ENCODE results near the gene TLR8.

TLR8 gene

DNA sequence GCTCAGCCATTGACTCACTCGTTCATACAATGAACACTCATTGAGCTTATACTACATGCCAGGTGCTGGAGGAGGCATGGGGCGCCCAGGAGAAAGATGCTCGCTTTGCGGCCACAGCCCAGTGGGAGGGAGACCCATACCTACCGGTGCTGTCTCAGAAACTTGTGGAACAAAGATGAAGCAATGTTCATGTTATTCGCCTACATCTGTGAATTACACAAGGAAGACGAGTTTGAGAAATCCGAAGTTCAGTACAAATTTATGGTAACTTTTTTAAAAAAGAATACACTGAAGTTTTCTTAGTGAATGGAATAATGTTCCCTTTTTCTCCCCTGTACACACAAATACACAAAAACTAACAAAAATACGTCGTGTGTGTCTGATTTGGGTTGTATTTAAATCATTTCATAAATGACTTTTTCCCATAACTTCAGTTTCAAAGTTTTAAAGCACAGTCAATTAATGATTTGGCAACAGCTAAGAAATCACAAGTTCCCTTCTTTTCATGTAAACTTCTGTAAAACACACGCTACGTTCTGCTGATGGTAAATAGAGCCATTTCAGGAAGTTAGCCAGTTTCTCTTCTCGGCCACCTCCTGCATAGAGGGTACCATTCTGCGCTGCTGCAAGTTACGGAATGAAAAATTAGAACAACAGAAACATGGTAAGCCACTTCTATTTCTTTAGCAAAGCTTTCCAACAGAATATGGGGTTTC is at the start of gene TLR8:
Gene TLR8, plus strand, starts transcription at position 575 of the 716 bp plus-strand sequence. Its CDS starts 87 bp downstream, at position 662.
- no peak for DNase-seq

DNA sequence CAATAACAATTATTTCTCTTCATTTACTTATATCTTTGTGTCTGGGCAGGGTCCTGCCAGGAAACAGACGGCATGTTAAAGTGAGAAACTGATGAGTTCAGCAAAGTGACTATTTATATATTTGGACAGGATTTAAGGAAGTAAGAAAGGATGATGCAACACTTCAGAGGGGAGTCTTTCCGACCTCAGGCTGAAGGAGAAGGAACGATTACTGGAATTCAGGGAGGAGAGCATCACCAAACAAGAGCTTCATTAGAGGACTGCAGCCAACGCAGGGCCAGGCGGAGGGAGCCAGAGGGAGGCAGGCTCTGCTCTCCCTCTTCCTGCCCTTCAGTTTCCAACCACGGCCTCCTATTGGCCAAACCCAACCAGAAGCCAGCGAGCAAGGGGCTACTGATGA is 41.1 kb upstream of the TLR8 start:
- no peak for DNase-seq

DNA sequence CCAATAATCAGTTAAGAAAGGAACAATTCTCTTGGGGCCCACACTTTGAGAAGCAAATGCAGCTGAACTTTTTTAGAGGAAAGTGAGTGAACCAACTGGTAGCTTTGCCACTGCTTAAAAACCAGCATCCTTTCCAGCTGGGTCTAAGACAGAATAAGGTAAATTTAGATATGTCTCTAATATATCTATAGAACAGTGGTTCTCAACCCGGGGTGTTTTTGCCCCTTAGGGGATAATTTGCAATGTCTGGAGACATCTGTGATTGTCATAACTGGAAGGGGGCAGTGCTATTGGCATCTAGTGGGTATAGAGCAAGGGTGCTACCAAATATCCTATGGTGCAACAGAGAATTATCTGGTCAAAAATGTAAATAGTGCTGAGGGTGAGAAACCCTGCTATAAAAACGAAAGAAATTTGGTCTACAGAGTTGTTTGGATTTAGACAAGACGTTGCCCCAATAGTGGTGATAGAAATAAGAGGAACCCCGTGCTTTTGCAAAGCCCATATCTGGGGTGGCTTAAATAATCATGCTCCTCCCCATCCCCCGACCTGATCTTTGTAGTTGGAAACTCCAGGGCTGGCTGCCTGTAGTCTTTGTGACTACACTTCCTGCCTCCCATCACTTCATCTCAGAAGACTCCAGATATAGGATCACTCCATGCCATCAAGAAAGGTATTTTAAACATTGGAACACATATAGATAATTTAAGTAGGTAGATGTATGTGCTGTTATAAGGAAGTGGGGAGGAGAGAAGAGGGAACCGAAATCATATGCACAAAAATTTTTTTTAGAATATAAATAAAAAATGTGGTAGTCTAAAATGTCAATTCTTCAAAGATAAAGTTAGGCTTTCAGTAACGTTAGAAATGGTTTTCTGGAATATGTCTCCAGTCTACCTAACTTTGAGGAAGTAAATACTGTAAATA is 39.7 kb upstream of the TLR8 start, which contains the start of gene TLR7:
Gene TLR7, plus strand, starts transcription at position 622 of the 927 bp plus-strand sequence. CDS start 507 bp downstream, outside the sequence.
- no peak for DNase-seq

DNA sequence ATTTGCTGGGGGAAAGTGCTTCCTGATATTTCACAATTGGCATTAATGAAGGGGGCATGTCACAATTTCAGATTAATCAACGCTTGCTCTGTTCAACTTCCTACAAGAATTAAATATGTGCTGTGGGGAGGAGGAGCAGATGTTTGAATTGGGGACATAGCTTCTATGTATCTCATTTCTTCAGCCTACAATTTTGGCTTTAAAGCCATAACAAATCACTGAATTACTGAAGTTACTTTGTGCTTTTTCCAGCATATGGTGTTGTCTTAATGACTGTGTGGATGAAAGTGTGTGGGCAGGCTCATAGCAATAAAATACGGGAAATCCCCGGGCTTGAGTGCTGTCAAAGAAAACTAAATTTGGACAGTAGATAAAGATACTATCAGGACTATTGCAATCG is 38.7 kb upstream of the TLR8 start:
- no peak for DNase-seq

DNA sequence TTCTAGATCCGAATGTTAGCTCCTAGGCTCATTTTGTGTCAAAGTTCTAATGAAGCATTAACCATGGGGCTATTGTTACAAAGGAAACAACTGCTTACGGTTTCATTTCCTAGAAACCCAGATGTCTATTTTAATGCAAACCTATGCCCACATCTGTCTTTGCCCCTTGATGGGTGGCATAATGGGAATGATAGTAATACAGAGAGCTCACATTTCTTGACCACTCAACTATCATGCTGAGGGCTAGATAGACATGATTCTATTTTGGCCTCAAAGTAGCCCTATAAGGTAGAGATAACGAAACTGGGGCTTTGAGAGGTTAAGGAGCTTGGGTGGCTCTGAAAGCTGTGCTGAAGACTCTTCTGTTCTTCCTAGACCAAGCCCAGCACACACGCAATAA is 37.7 kb upstream of the TLR8 start:
- no peak for DNase-seq

DNA sequence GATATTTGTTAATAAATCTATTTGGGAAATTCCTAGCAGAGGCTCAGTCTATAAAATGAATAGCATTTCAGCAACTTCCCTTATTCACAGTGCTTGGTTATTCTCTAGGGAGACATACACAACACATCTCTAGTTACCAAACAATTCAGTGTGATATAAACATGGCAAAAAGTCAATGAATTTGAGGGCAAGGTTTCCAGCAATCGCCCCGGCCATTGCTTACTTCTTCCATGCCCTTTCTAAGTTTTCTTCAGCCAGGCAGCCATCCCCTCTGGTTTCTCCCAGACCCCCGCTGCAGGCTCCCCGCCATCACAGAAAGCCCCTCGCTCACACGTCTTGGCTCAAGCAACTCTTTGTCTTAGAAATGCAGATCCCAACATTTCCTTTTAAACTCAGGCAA is 35.2 kb upstream of the TLR8 start:
- DNase-seq, result no peak

DNA sequence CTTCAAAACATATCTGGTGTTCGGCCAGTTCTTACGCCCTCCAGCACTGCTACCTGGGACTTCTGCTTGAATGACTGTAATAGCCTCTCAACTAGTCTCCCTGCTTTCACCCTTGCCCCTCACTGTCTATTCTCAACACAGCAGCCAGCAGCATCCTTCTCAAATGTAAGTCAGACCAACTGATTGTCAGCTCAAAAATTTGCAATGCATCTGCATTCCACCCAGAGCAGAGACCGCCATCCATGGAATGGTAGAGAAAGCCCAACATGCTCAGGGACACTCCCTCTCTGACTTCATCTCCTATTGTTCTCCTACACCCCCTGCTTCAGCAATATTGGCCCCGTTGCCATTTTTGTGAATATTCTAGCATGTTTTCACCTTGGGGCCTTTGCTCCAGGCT is 33.7 kb upstream of the TLR8 start:
- DNase-seq, result no peak

DNA sequence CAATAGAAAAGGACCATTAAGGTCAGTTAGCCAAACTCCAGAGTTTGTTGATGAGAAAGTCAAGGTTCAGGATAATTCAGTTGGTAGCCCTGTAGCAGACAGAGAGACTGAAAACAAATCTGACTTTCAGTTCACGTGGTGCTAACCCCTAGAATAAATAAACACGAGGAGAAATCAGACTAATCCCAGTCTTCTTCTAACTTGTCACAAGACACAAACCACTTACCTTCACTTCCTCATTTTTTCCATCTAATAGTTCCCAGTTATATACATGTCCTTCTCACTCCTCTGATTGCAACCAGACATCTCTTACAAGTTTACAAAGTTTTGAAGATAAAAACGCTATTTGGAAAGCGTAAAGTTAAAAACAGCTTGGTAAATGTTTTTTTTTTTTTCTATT is 31.8 kb upstream of the TLR8 start:
- no peak for DNase-seq

DNA sequence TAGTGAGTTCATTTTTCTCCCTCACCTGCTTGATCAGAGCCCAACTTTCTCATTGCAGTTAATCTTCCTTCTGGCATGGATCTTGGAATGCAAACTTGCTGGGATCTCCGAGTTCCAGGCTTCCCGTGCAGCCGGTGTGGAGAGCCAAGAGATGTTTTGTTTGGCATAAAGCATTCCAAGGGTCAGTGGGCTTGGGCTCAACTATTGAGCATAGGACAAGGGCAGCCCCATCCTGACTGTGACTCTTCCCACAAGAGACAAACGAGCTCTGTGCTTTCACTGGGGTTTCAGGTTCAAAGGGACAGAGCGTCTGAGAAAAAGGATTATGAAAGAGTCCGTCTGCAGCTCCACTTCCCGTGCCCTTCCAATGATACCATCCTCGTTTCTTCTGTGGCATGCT is 29.0 kb upstream of the TLR8 start:
- no peak for DNase-seq

DNA sequence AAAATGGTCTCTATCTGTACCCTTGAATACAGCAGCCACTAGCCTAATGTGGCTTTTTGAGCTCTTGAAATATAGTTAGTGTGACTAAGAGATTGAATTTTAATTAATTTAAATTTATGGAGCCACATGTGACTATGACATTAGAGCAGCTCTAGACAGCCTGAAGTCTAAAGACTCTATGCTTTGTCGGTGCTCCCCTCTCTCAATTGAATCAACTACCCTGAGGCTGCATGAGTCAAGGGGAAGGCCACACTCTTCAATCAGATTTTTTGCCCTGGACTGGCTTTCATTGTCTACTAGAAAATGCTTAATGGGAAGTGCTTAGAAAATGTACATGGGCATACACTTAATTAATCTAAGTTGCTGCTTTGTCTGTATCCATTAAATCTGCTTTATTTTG is 27.9 kb upstream of the TLR8 start:
- no peak for DNase-seq

DNA sequence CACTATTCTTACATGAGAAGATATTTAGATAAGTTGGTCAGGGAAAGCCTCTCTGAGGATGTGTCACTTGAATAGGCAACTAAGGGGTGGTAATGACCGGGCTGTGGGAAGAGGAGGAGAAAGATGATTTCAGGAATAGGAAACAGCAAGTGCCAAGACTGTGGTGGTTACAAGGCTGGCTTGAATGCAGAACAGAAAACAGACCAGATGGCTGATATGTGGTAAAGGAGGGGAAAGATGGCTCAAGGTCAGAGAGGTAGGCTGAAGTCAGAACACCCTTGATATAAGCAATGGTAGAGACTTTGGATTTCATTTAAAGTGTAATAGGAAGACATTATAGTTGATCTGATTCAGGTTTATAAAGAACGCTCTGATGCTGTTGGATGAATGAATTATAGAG is 24.5 kb upstream of the TLR8 start:
- no peak for DNase-seq

DNA sequence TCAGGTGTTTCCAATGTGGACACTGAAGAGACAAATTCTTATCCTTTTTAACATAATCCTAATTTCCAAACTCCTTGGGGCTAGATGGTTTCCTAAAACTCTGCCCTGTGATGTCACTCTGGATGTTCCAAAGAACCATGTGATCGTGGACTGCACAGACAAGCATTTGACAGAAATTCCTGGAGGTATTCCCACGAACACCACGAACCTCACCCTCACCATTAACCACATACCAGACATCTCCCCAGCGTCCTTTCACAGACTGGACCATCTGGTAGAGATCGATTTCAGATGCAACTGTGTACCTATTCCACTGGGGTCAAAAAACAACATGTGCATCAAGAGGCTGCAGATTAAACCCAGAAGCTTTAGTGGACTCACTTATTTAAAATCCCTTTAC is 20.9 kb upstream of the TLR8 start:
- DNase-seq, result no peak

DNA sequence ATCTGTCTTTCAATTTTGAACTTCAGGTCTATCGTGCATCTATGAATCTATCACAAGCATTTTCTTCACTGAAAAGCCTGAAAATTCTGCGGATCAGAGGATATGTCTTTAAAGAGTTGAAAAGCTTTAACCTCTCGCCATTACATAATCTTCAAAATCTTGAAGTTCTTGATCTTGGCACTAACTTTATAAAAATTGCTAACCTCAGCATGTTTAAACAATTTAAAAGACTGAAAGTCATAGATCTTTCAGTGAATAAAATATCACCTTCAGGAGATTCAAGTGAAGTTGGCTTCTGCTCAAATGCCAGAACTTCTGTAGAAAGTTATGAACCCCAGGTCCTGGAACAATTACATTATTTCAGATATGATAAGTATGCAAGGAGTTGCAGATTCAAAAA is 19.9 kb upstream of the TLR8 start:
- no peak for DNase-seq

DNA sequence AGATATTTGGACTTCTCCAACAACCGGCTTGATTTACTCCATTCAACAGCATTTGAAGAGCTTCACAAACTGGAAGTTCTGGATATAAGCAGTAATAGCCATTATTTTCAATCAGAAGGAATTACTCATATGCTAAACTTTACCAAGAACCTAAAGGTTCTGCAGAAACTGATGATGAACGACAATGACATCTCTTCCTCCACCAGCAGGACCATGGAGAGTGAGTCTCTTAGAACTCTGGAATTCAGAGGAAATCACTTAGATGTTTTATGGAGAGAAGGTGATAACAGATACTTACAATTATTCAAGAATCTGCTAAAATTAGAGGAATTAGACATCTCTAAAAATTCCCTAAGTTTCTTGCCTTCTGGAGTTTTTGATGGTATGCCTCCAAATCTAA is 19.3 kb upstream of the TLR8 start:
- DNase-seq, result no peak

DNA sequence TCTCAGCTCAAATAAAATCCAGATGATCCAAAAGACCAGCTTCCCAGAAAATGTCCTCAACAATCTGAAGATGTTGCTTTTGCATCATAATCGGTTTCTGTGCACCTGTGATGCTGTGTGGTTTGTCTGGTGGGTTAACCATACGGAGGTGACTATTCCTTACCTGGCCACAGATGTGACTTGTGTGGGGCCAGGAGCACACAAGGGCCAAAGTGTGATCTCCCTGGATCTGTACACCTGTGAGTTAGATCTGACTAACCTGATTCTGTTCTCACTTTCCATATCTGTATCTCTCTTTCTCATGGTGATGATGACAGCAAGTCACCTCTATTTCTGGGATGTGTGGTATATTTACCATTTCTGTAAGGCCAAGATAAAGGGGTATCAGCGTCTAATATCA is 18.7 kb upstream of the TLR8 start:
- no peak for DNase-seq

DNA sequence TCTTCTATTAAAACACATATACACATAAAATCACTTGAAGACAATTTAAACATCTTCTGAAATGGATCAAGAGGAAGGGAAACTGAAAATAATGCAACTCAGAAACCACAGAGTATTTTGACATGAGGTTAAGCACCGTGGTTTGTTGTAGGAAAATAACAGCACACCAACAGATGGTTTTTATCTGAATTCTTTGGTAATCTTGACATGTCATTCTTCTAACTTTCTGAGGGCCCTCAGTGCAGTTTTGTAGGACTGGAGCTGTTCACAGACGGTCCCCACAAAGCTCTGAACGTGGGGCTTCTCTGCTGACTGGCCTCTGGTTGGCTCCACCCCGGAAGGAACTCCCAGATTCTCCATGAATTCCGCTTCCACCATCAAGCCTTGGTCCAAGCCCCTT is 16.0 kb upstream of the TLR8 start:
- no peak for DNase-seq

DNA sequence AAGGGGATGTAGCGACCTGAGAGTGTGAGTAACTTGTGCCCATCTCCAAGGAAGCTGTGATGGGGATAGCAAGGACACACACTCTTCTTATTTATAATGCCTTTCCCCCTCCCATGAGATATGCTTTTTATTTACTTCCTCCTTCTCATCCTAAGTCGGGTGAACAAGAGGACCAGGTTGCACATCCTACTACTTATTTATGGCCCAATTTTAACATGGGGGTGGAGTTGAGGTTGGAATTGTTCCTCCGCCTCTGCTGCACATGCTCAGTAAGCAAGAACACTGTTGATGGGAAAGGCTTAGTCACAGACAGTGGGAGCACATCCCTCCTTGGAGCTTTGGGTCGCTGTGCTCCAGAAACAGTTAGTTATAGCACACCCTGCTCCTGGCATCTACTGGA is 15.2 kb upstream of the TLR8 start:
- no peak for DNase-seq

DNA sequence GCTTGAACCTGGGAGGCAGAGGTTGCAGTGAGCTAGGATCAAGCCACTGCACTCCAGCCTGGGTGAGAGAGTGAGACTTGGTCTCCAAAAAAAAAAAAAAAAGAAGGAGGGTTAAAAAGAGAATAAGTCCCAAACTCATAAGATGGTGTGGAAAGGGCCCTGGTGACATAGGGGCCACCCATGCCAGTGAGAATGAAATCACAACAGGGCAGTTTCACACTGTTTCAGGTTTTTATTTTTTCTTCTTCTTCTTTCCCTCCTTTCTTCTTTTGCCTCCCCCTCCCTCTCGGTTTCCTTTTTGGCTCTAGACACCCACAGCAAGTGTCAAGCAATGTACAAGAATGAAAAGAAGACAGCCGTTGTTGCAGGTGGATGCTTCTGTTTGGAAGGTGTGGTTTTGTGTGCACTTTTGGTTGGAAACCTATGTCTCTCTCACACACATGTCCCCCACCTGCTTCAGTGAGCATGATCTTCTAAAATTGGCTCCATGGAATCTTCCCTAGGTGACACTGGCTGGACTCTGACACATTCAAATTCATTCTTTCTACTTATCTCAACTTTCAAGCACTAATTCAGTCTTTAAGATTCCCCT is 14.4 kb upstream of the TLR8 start:
- no peak for DNase-seq

DNA sequence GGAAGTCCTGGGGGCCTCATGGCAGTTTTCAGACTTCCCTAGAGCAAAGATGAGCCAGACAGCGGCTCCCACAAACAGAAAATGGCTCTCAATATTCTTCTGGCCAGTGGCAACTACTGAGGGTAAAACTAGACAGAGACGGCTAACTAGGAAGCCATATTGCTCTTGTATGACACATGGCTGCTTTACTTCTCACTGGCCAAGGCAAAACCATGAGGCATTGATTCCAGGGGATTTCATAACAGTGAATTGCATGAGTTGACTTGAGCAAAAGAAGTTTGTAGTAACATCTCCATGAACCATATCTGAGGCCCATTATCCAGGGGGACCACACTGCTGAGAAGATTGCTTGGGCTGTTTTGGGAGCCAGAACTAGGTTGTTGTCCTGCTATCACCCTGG is 13.7 kb upstream of the TLR8 start:
- DNase-seq, result no peak

DNA sequence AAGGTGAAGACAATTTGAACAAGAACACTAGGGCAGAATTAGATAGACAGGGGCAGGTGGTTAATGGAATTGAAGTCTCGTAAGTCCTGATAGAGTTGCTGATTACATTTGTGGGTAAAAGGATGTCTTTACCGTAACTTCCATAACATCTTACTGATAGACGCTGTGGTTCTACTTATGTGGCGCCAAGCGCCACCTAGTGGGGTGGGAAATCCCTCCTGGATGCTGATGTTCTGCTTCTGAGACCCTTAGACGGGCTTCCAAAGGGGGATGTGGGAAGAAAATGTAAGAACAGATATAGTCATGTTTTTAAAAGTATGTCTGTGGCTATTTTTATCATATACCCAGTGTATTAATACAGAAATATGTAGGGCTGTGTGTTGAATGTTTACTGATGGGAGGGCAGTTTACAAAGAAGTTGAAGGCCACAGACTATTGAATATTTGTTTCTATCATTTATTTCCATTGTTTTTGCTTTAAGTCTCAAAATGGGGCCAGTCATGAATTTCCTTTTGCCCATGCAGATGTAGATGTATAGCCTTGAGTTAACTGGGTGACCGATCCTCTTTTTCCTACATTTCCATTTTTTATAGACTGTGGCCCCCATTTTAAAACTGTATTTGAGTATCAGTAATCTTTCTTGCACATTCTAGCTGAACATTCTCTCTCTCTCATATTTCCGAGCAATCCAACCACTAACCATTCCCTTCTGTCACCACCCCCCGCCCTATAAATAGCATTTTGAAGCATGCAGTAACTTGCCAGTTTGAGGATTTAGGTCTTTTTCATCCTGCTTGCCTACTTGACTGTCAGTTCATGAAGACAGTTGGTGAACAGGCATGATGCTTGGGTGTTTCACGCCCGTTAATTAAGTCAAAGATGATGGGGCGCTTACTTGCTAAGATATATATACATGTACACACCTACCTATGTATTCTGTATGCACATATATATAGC is 12.1 kb upstream of the TLR8 start:
- peak in 16 of 51 donors; percentile 0 to 44 (median 6) for DNase-seq

DNA sequence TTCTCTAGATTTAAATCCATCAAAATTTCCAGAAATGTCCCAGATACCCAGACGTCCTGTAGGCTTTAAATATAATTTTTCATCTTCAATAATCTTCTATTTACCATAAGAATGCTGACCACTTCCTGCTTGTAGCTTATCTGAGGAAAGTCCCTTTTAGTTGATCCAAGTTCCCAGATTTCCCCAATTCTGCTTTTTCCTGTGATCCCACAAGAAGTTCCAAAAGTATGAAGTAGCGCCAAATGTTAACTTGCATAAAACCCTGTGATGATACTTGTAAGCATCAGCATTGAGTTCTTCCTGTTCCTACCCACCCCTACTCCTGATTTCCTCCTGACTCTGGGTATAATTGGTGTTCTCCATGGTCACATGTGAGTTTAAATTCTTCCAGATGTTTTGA is 10.6 kb upstream of the TLR8 start:
- DNase-seq, result no peak

Data from hypothalamus (tissue), 51 donors.